Tongue (tissue), 2 donors: ENCODE data around the gene PIGM. TPM values are rescaled to one million over a fixed set of nuclear protein-coding genes. Genes with fewer than 3 reads are reported as not detected.

Source experiments
- DNase-seq: peaks from one replicate; pipeline ENCODE4 v3.0.0-alpha.2; 2015
- total RNA-seq: library from RNA; depleted of rRNA; stranded (reverse); fragments of >200 nt; gene quantifications from one replicate; pipeline ENCODE4 v1.2.3, GENCODE V29; 2014

PIGM gene
- total RNA-seq, 1 donor from 2014 or later = 4.5 TPM

- DNase-seq = no peak
Measured at GRCh38 chr1:160022330-160023310, 9.2 kb downstream of the PIGM start.

GRCh38 chr1:160021376-160022074, 10.3 kb downstream of the PIGM start:
- DNase-seq = no peak

GRCh38 chr1:160020196-160020595, 11.6 kb downstream of the PIGM start:
- DNase-seq = no peak

- DNase-seq = no peak
Measured at GRCh38 chr1:160018900-160019299, 12.9 kb downstream of the PIGM start.

- DNase-seq = no peak
Measured at GRCh38 chr1:160018347-160018746, 13.4 kb downstream of the PIGM start.

- no peak for DNase-seq
Measured at GRCh38 chr1:160017592-160017991, 14.2 kb downstream of the PIGM start.

GRCh38 chr1:160011781-160012180, 20.0 kb downstream of the PIGM start:
- no peak for DNase-seq

- no peak for DNase-seq
Measured at GRCh38 chr1:160009801-160010200, 22.0 kb downstream of the PIGM start.

GRCh38 chr1:160009081-160009480, 22.7 kb downstream of the PIGM start:
- DNase-seq = no peak

- peak; percentile 69 for DNase-seq
Measured at GRCh38 chr1:160007577-160008200, 24.1 kb downstream of the PIGM start.

GRCh38 chr1:160006312-160006940, 25.4 kb downstream of the PIGM start:
- peak; percentile 76 for DNase-seq

- no peak for DNase-seq
Measured at GRCh38 chr1:160005070-160005469, 26.7 kb downstream of the PIGM start.

- DNase-seq = no peak
Measured at GRCh38 chr1:160004425-160004824, 27.4 kb downstream of the PIGM start.

- DNase-seq = no peak
Measured at GRCh38 chr1:160004001-160004400, 27.8 kb downstream of the PIGM start.

- DNase-seq = no peak
Measured at GRCh38 chr1:160001440-160001839, 30.4 kb downstream of the PIGM start.

GRCh38 chr1:159999204-159999603, 32.6 kb downstream of the PIGM start:
- no peak for DNase-seq

GRCh38 chr1:159996653-159997052, 35.1 kb downstream of the PIGM start:
- no peak for DNase-seq

- no peak for DNase-seq
Measured at GRCh38 chr1:159994896-159995295, 36.9 kb downstream of the PIGM start.

- DNase-seq = no peak
Measured at GRCh38 chr1:159993911-159994310, 37.9 kb downstream of the PIGM start.

GRCh38 chr1:159992161-159992560, 39.6 kb downstream of the PIGM start:
- DNase-seq = no peak

GRCh38 chr1:159991513-159991912, 40.3 kb downstream of the PIGM start:
- no peak for DNase-seq

- no peak for DNase-seq
Measured at GRCh38 chr1:159990005-159990404, 41.8 kb downstream of the PIGM start.
